HG03196 (cell line): ENCODE measurements around the gene TRAPPC8.
"Not testable (repeated sequence)": the region's sequence is repeated elsewhere in the genome, so short reads cannot be mapped to it uniquely, and the experiment has no call there.

Source experiments
- ATAC-seq: cut with Tn5 transposase; IDR thresholded peaks from one replicate; pipeline ENCODE4 v1.9.1; 2021; ENCODE audit not compliant: unreplicated experiment

The TRAPPC8 gene

GRCh38 chr18:31875301-31875700 lies 67.6 kb downstream of the TRAPPC8 start:
- ATAC-seq = no peak

DNA sequence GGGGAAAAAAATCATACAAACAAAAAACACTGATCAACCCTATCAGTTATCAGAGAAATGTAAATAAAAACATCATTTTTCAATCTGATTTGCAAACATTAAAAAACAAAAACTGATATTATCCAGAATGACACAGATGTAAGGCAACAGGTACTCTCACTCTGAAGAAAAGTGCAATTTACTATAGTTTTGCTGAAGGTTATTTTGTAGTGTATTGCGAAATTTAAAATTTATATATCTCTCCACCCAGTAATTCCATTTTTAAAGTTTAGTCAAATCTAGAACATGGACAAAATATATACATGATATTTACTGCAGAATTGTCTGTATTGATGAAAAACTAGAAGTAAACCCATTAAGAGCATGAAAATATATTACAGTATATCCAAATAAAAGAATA lies 79.8 kb downstream of the TRAPPC8 start:
- ATAC-seq = no peak

- no peak for ATAC-seq
Observed at GRCh38 chr18:31860488-31860887, 82.4 kb downstream of the TRAPPC8 start.

GRCh38 chr18:31857526-31858106 lies 85.3 kb downstream of the TRAPPC8 start:
- no peak for ATAC-seq

GRCh38 chr18:31850844-31851243 lies 92.1 kb downstream of the TRAPPC8 start:
- ATAC-seq = no peak

- no peak for ATAC-seq
Observed at GRCh38 chr18:31840499-31840898, 102.4 kb downstream of the TRAPPC8 start.

DNA sequence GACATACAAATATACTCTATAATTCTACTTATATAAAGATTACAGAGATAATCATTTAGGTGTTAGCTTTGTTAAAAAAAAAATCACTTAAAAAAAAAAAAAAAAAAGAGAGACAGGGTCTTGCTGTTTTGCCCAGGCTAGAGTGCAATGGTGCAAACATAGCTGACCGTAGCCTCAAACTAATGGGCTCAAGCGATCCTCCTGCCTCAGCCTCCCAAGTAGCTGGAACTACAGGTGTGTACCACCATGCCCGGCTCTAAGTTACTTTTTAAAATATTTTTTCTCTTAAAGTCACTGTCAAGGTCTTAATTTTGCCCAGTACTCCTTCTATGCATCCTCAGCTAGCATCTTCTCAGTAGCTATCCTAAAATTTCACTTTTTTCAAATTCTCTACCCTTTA lies 105.0 kb downstream of the TRAPPC8 start:
- no peak for ATAC-seq

- no peak for ATAC-seq
Observed at GRCh38 chr18:31835528-31836133, 107.3 kb downstream of the TRAPPC8 start.

DNA sequence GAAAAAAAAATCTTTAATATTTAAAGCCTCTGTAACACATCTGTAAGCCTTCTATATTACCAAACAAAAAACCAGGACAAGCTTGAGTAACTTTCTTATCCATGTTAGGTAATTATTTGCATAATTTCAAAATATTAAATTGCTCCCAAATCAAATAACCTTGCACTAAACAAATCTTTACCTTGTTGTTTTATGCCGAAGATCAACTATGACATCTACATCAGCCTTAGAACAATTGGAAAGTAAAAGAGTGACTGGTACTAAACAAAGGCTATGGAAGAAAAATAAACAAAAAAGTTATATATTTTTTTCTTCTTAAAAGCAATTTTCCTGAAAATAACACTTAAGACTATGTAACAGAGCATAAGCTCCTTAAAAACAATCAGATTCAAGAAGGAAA lies 111.0 kb downstream of the TRAPPC8 start:
- no peak for ATAC-seq

GRCh38 chr18:31830686-31831085 lies 112.2 kb downstream of the TRAPPC8 start:
- no peak for ATAC-seq

- ATAC-seq = no peak
Observed at GRCh38 chr18:31828613-31829012, 114.3 kb downstream of the TRAPPC8 start.

GRCh38 chr18:31826673-31827325 lies 116.1 kb downstream of the TRAPPC8 start:
- not testable (repeated sequence) for ATAC-seq

DNA sequence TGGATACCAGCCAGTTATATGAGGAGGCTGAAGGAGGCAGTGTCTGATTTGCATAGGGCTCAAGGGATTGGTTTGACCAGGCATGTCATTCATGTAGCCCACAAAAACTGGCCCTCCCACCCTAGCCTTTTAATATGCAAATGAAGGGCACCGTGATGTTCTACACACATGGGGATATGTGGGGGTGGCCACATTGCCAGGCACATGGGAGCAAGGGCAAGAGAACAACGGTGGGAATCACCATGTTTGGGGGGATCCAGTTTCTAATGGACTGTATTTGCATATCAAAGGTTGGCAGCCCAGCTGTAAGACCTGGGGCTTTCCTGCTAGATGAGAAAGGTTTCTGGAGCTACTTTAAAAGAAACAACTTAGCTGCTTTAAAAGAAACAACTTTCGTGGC lies 117.2 kb downstream of the TRAPPC8 start:
- no peak for ATAC-seq

GRCh38 chr18:31821545-31822171 lies 121.3 kb downstream of the TRAPPC8 start:
- no peak for ATAC-seq

- no peak for ATAC-seq
Observed at GRCh38 chr18:31819925-31820229, 123.1 kb downstream of the TRAPPC8 start.

- no peak for ATAC-seq
Observed at GRCh38 chr18:31819106-31819924, 123.6 kb downstream of the TRAPPC8 start.

DNA sequence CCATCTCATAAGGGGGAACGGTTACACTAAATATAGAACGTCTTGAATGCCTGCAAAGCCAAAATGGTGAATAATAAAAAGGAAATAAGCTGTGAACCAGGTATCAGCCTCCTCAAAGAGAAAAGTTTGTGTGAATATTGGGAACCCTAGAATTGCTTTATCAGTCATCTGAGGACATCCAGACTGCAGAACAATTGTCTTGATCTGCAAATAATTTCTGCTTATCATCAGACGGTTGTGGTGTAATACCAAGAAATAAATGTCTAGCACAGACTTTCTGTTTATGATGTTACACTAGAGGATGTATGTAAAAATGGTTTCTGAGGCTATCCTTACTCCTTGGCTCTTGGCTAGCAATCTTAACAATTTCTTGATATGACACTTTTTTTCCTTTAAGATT lies 128.8 kb downstream of the TRAPPC8 start:
- ATAC-seq = no peak

- not testable (repeated sequence) for ATAC-seq
Observed at GRCh38 chr18:31810336-31811130, 132.4 kb downstream of the TRAPPC8 start.

DNA sequence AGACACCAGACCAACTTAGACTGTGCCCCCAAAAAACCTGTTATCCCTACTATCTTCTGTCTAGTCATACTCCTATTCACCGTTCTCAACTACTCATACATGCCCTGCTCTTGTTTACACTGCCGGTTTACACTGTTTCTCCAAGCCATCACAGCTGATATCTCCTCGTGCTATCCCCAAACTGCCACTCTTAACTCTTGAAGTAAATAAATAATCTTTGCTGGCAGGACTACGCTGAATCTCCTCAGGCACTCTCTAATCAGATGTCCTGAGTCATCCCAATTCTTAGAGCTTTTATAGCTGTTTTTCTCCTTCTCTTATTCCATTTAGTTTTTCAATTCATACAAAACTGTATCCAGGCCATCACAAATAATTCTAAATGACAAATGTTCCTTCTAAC lies 133.9 kb downstream of the TRAPPC8 start:
- not testable (repeated sequence) for ATAC-seq

DNA sequence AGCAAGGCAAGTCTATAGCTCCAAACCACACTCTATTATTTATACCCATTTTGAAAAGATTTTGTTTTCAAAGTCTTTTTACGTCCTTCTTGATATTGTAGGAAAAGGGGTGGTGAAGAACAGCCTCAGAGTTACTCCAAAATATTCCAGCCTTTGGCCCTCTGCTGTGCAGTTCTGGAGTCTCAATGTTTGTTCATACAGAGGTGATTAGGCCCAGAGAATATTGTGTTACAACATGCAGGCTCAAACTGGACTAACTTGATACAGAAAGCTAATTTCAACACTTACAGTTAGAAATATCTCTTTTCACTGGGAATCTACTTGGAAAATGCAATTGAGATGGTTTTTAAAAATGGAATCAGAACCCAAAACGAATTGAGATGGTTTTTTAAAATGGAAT lies 141.8 kb downstream of the TRAPPC8 start:
- ATAC-seq = no peak

DNA sequence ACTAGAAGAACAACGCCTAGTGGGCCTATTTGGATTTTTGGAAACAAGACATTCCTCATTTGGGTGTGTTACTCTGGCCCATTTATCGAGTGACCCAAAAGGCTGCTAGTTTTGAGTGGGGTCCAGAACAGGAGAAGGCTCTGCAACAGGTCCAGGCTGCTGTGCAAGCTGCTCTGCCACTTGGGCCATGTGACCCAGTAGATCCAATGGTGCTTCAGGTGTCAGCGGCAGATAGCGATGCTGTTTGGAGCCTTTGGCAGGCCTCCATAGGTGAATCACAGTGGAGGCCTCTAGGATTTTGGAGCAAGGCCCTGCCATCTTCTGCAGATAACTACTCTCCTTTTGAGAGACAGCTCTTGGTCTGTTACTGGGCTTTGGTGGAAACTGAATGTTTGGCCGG lies 143.7 kb downstream of the TRAPPC8 start:
- not testable (repeated sequence) for ATAC-seq
